PC-3 (cell line): Measurements from ENCODE around the gene SLC9A9. TPM values are rescaled to one million over a fixed set of nuclear protein-coding genes. Genes with fewer than 3 reads are reported as not detected.

Experiments used
- ATAC-seq: fragments of 200-7000 bp; cut with Tn5 transposase; 2 replicates; pipeline ENCODE4 v1.9.1; 2020; ENCODE audit warnings: mild to moderate bottlenecking, moderate library complexity
- BruUV-seq: library from RNA; stranded (reverse); fragments of 400-500 nt; replicated peaks from 2 replicates; lab custom pipeline; 2021; lab: Mats Ljungman, UMichigan
- CTCF ChIA-PET: fragments of 300-600 bp; sonication (Branson Sonifier 250); formaldehyde crosslinking; loops from one replicate; lab custom pipeline; 2022; ENCODE audit warnings: antibody characterized with exemption; lab: Charles Lee
- POLR2A ChIA-PET: fragments of 300-600 bp; sonication (Branson Sonifier 250); formaldehyde crosslinking; loops from one replicate; lab custom pipeline; 2022; ENCODE audit warnings: antibody characterized with exemption; ENCODE audit not compliant: unreplicated experiment; lab: Charles Lee
- DNase-seq: peaks from one replicate; pipeline ENCODE4 v3.0.0-alpha.2; 2015
- H2AFZ ChIP-seq: fragments of 300-600 bp; sonication (generic); 2 replicates; pipeline ENCODE4 v1.6.0; 2016; ENCODE audit warnings: antibody characterized with exemption, low read length
- H3F3A ChIP-seq: fragments of 300-600 bp; sonication (generic); one replicate; pipeline ENCODE4 v1.6.0; 2017; ENCODE audit warnings: antibody characterized with exemption, low read length, control low read depth, mild to moderate bottlenecking; ENCODE audit not compliant: unreplicated experiment
- H3K27ac ChIP-seq: fragments of 300-600 bp; sonication (generic); 2 replicates; pipeline ENCODE4 v1.5.1; 2016; ENCODE audit warnings: mild to moderate bottlenecking, low read length
- H3K27me3 ChIP-seq: fragments of 300-600 bp; sonication (generic); 2 replicates; pipeline ENCODE4 v1.6.1; 2016; ENCODE audit warnings: low read length, mixed read lengths
- H3K36me3 ChIP-seq: fragments of 300-600 bp; sonication (generic); 2 replicates; pipeline ENCODE4 v1.6.1; 2016; ENCODE audit warnings: low read depth, mixed run types, low read length, mixed read lengths
- H3K4me1 ChIP-seq: fragments of 300-600 bp; sonication (generic); 2 replicates; pipeline ENCODE4 v1.5.1; 2016; ENCODE audit warnings: low read length; ENCODE audit not compliant: insufficient read depth
- H3K4me2 ChIP-seq: fragments of 300-600 bp; sonication (generic); 2 replicates; pipeline ENCODE4 v1.6.0; 2016; ENCODE audit warnings: low read length
- H3K4me3 ChIP-seq: fragments of 300-600 bp; sonication (generic); 2 replicates; pipeline ENCODE4 v1.5.1; 2016; ENCODE audit warnings: mild to moderate bottlenecking, low read length, mixed read lengths
- H3K79me2 ChIP-seq: fragments of 300-600 bp; sonication (generic); 2 replicates; pipeline ENCODE4 v1.6.1; 2017; ENCODE audit warnings: low read length, mixed read lengths
- H3K9ac ChIP-seq: fragments of 300-600 bp; sonication (generic); 2 replicates; pipeline ENCODE4 v1.6.0; 2016; ENCODE audit warnings: mild to moderate bottlenecking, low read length
- H3K9me2 ChIP-seq: fragments of 300-600 bp; sonication (generic); replicated peaks from 2 replicates; pipeline ENCODE4 v1.6.1; 2016; ENCODE audit warnings: mixed run types, low read length, mixed read lengths
- H3K9me3 ChIP-seq: fragments of 300-600 bp; sonication (generic); 2 replicates; pipeline ENCODE4 v1.6.1; 2016; ENCODE audit warnings: low read length, mixed read lengths
- H4K20me1 ChIP-seq: fragments of 300-600 bp; sonication (generic); 2 replicates; pipeline ENCODE4 v1.6.1; 2016; ENCODE audit warnings: low read length, mixed read lengths
- EZH2 ChIP-seq: fragments of 300-600 bp; sonication (generic); IDR thresholded peaks from one replicate; pipeline ENCODE4 v1.6.1; 2017; ENCODE audit warnings: antibody characterized with exemption, mild to moderate bottlenecking, low read length; ENCODE audit not compliant: unreplicated experiment
- EZH2phosphoT487 ChIP-seq: fragments of 300-600 bp; sonication (generic); IDR thresholded peaks from 2 replicates; pipeline ENCODE4 v1.6.1; 2018; ENCODE audit warnings: mild to moderate bottlenecking, antibody characterized with exemption, low read length, borderline replicate concordance
- intact Hi-C: fragments of 100-400 bp; cut with micrococcal nuclease; formaldehyde crosslinking; loops from 2 replicates; pipeline ENCODE4 v1.9.0; 2023
- total RNA-seq: library from RNA; depleted of rRNA; stranded (reverse); fragments of >200 nt; gene quantifications from 2 replicates; pipeline ENCODE4 v1.2.3, GENCODE V29; 2014
- TF ChIP-seq, protein P1 (sequence below): fragments of 300-600 bp; sonication (generic); conservative IDR thresholded peaks from 2 replicates; pipeline ENCODE4 v1.5.1; 2017; ENCODE audit warnings: antibody characterized with exemption, low read depth, mild to moderate bottlenecking, low read length

Gene SLC9A9
- total RNA-seq, 1 experiment from 2014 or later, result 0.07 TPM

DNA sequence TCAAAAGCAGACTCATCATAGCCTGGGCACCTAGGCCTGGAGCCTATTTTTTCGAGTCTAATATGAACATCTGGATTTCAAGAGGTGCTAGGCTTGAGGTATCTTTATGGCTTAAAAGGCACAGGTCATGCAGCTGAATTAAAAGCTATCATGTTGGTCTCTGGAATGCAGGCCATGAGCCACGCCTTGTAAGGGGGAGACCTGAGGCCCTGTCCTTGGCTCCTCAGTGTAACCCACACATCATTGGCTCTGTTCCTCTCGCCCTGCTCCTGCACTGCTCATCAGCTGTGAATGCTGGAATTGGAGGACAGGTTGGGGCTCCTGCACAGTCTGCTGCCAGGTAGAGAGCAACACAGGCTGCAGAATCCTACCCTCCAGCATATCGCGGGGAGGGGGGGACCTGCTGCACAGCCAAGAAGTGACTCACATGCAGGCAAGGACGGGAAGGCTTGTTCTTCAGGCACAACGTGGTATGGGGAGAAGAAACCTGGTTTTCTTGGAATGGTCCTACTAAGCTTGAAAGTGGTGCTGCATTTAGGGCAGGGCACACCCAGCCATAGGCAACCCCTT, 582.7 kb downstream of the SLC9A9 start:
- Histone ChIP-seq H3K9ac (no peak overlapping the region), H3K79me2 (no peaks in the 10 kb centered on the region), H3F3A (no peaks in the 10 kb centered on the region), H4K20me1 (no peaks in the 10 kb centered on the region), H3K27me3 (no peaks in the 10 kb centered on the region), H3K4me2 (no peak overlapping the region), H3K9me2 (no peaks in the 10 kb centered on the region), H3K4me3 (no peak overlapping the region), H3K36me3 (no peaks in the 10 kb centered on the region), H3K9me3 (no peaks in the 10 kb centered on the region), H3K4me1 (peaks cover 8% of the 10 kb centered on the region; the same call in 1 of the 2 replicates), H3K27ac (no peak overlapping the region), H2AFZ (no peak overlapping the region)
- ATAC-seq (peak; percentile 74), DNase-seq (peak; percentile 38)
- ChIA-PET POLR2A (no interaction called here), CTCF (no interaction called here)
- no TSS peak for BruUV-seq
- intact Hi-C loops, result no loop called here
- no peak for TF ChIP-seq EZH2
- no peak for TF ChIP-seq EZH2phosphoT487
- TF ChIP-seq, protein P1, sequence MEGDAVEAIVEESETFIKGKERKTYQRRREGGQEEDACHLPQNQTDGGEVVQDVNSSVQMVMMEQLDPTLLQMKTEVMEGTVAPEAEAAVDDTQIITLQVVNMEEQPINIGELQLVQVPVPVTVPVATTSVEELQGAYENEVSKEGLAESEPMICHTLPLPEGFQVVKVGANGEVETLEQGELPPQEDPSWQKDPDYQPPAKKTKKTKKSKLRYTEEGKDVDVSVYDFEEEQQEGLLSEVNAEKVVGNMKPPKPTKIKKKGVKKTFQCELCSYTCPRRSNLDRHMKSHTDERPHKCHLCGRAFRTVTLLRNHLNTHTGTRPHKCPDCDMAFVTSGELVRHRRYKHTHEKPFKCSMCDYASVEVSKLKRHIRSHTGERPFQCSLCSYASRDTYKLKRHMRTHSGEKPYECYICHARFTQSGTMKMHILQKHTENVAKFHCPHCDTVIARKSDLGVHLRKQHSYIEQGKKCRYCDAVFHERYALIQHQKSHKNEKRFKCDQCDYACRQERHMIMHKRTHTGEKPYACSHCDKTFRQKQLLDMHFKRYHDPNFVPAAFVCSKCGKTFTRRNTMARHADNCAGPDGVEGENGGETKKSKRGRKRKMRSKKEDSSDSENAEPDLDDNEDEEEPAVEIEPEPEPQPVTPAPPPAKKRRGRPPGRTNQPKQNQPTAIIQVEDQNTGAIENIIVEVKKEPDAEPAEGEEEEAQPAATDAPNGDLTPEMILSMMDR, result no peak

DNA sequence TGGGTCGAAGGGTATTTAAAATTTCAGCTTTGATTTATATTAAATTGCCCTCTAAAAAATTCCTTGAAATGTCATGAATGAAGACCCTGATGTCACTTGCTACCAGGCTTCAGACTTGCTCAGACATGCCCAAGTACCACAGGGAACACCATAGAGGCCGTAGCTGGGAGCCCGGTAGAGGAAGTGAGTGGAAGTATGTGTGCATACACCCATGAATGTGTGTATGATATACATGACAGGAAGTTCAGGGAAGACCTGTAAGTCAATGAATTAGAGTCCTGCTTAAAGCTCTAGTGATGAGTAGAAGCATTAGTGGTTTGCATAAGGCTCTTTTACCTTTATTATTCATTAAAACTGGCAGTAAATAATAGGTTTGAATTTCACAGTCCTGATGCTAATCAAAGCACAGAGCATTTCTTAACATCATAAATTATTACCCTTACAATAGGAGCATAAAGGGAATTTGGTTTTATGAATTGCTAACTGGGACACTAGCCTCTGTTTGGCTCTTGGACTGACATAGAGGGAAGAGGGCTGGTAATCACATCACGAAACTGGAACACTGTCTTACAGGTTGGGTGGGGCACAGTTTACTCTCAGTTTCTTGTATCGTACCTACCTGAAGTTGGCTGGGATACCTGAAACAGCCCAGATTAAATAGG, 584.3 kb downstream of the SLC9A9 start:
- H3F3A ChIP-seq, result no peaks in the 10 kb centered on the region
- intact Hi-C loops, result no loop called here
- H4K20me1 ChIP-seq, result no peaks in the 10 kb centered on the region
- no peaks in the 10 kb centered on the region for H3K79me2 ChIP-seq
- no peak overlapping the region for H3K27ac ChIP-seq
- TF ChIP-seq EZH2phosphoT487 (no peak), EZH2 (no peak)
- TF ChIP-seq, protein P1, result no peak
- H3K4me2 ChIP-seq, result no peak overlapping the region
- no peak overlapping the region for H3K4me3 ChIP-seq
- H3K4me1 ChIP-seq, result peaks cover 8% of the 10 kb centered on the region; the same call in 1 of the 2 replicates
- no peaks in the 10 kb centered on the region for H3K9me3 ChIP-seq
- no peaks in the 10 kb centered on the region for H3K36me3 ChIP-seq
- DNase-seq, result no peak
- CTCF ChIA-PET, result no interaction called here
- ATAC-seq, result no peak
- POLR2A ChIA-PET, result no interaction called here
- no peak overlapping the region for H3K9ac ChIP-seq
- no TSS peak for BruUV-seq
- H3K9me2 ChIP-seq, result no peaks in the 10 kb centered on the region
- H3K27me3 ChIP-seq, result no peaks in the 10 kb centered on the region
- no peak overlapping the region for H2AFZ ChIP-seq

DNA sequence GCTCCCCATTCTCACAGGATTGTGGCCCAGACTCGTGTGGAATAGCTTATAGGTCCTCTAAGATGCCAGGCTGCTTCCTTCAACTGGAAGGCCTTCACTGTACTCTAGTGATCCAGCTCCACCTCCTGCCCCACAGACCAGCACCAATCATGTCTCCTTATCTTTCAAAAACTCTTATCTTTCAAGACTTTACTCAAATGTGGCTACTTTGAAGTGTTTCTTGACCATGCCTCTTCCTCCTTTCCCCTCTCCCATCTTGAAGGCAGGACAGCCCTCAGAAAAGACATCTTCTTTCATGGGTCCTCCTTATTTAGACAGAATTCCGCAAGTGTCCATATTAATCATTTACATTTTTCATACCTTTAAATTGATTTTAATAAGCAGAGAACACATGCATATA, 586.4 kb downstream of the SLC9A9 start:
- TF ChIP-seq EZH2phosphoT487 (no peak), EZH2 (no peak)
- TF ChIP-seq, protein P1, result no peak
- Histone ChIP-seq H3K4me1 (peaks cover 8% of the 10 kb centered on the region; the same call in 1 of the 2 replicates), H3K27ac (no peak overlapping the region), H3K79me2 (no peaks in the 10 kb centered on the region), H3F3A (no peaks in the 10 kb centered on the region), H4K20me1 (no peaks in the 10 kb centered on the region), H3K9me3 (no peaks in the 10 kb centered on the region), H3K27me3 (no peaks in the 10 kb centered on the region), H2AFZ (no peak overlapping the region), H3K4me3 (no peak overlapping the region), H3K9me2 (no peaks in the 10 kb centered on the region), H3K36me3 (no peaks in the 10 kb centered on the region), H3K4me2 (no peak overlapping the region), H3K9ac (no peak overlapping the region)
- ChIA-PET POLR2A (no interaction called here), CTCF (no interaction called here)
- DNase-seq, result no peak
- intact Hi-C loops, result no loop called here
- BruUV-seq, result no TSS peak
- no peak for ATAC-seq
